ENCODE results near the gene REXO5. TPM values are rescaled to one million over a fixed set of nuclear protein-coding genes. Genes with fewer than 3 reads are reported as not detected.

The REXO5 gene
- total RNA-seq, 1 donor from 2014 or later, result 2.5 TPM

DNA sequence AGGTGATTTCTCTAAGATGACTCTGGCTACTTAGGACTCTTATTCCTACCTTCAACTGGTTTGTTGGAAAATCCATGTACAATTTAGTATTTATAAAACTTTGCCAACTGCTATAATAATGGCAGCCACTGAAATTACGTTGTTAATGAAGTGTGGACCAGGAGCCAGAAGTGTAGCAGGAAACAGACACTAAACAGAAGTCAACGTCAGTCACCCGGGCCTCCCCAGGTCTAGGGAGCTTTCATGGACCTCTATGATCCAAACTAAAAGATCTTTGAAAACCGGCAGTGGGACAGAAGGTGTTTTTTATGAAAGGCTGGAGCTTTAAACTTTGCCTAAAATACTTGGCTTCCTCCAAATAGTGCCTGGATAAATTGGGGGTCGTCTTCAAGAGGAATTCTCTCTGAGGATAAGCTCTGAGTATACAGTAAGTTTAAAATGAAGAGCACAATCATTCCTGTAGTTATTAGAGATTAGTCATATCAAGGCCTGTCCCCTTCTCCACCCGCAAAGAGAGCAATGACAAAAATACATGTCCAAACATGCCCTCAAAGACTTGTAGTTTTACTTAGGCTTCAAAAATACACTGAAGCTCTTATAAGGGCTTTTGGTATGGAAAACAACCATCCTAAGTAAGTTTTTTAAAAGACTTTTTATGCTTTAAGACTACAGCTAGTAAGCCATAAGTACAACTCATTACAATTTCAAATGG lies 59.2 kb downstream of the REXO5 start:
- H3K27ac Mint-ChIP-seq (ENCODE audit: unreplicated experiment), result peak overlapping the region; percentile 92

DNA sequence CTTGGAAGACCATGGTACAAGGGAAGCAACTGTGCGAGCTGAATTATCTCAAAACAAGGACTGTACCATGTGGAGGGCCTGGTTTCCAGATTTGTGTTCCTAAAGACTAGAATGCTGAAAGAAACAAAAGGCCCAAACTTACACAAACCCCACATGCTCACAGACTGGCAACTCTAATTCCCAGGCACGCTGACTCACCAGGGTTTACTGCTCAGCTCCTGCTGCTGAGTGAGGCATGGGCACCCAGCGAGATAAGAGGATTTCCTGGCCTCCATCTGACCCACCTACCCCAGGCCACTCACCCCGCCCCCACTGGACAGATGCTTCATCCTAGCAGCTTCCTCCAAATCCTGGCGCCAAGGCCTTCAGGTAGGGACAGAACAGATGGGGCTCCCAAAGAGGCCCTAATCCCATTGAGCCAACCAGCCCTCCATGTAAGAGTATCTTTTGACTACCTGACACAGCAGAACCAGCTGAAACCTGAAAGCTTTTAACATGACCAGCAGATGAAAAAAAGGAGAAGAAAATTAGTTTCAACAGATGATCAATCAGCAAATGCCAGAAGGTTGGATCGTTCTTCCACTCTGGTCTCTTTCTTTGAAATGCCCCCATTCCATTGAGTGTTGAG lies 59.9 kb downstream of the REXO5 start:
- Mint-ChIP-seq H3K4me1 (ENCODE audit: unreplicated experiment) (peaks cover 56% of the 10 kb centered on the region), H3K27ac (ENCODE audit: unreplicated experiment) (peak overlapping the region; percentile 92), H3K4me3 (ENCODE audit: unreplicated experiment) (no peak overlapping the region), H3K9me3 (ENCODE audit: unreplicated experiment) (no peaks in the 10 kb centered on the region), H3K36me3 (ENCODE audit: unreplicated experiment) (peaks cover 9% of the 10 kb centered on the region), H3K27me3 (ENCODE audit: unreplicated experiment) (no peaks in the 10 kb centered on the region)
- TF ChIP-seq, protein P1, sequence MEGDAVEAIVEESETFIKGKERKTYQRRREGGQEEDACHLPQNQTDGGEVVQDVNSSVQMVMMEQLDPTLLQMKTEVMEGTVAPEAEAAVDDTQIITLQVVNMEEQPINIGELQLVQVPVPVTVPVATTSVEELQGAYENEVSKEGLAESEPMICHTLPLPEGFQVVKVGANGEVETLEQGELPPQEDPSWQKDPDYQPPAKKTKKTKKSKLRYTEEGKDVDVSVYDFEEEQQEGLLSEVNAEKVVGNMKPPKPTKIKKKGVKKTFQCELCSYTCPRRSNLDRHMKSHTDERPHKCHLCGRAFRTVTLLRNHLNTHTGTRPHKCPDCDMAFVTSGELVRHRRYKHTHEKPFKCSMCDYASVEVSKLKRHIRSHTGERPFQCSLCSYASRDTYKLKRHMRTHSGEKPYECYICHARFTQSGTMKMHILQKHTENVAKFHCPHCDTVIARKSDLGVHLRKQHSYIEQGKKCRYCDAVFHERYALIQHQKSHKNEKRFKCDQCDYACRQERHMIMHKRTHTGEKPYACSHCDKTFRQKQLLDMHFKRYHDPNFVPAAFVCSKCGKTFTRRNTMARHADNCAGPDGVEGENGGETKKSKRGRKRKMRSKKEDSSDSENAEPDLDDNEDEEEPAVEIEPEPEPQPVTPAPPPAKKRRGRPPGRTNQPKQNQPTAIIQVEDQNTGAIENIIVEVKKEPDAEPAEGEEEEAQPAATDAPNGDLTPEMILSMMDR (IDR thresholded peaks at IDR 0.05), result no peak
- no peak for DNase-seq (ENCODE audit: extremely low spot score, unreplicated experiment)

More for the DNA sequence above, 59.2 kb downstream of the REXO5 start:
- Mint-ChIP-seq H3K27me3 (ENCODE audit: unreplicated experiment) (no peaks in the 10 kb centered on the region), H3K9me3 (ENCODE audit: unreplicated experiment) (no peaks in the 10 kb centered on the region), H3K36me3 (ENCODE audit: unreplicated experiment) (peaks cover 8% of the 10 kb centered on the region), H3K4me1 (ENCODE audit: unreplicated experiment) (peaks cover 50% of the 10 kb centered on the region), H3K4me3 (ENCODE audit: unreplicated experiment) (peak overlapping the region; percentile 15)
- TF ChIP-seq, protein P1 (IDR thresholded peaks at IDR 0.05), result no peak
- no peak for DNase-seq (ENCODE audit: extremely low spot score, unreplicated experiment)

- TF ChIP-seq, protein P1 (IDR thresholded peaks at IDR 0.05), result no peak
Observed at GRCh38 chr16:20866801-20867200, 60.5 kb downstream of the REXO5 start.

DNA sequence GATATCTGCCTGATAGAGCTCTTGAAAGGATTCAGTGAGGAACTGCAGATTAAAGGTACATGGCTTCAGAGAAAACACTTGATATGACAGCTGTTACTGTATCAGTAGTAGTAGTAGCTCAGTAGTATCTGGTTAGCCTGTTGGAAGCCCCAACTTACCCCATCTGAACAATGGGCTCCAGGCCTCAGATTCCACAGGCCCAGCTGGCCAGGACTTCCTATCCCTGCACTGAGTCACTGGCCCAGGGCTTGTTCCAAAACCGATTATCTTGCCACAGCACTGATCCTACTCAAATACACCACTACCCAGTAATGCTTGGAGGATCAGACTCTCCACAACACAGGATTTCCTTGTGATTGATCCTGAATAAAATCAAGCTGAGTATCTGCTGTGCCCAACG lies 61.3 kb downstream of the REXO5 start:
- TF ChIP-seq, protein P1 (IDR thresholded peaks at IDR 0.05), result no peak
- H3K27ac Mint-ChIP-seq (ENCODE audit: unreplicated experiment), result no peak overlapping the region
- no peak for DNase-seq (ENCODE audit: extremely low spot score, unreplicated experiment)
- H3K9me3 Mint-ChIP-seq (ENCODE audit: unreplicated experiment), result no peaks in the 10 kb centered on the region
- peaks cover 5% of the 10 kb centered on the region for H3K36me3 Mint-ChIP-seq (ENCODE audit: unreplicated experiment)
- peaks cover 64% of the 10 kb centered on the region for H3K4me1 Mint-ChIP-seq (ENCODE audit: unreplicated experiment)
- H3K27me3 Mint-ChIP-seq (ENCODE audit: unreplicated experiment), result no peaks in the 10 kb centered on the region
- no peak overlapping the region for H3K4me3 Mint-ChIP-seq (ENCODE audit: unreplicated experiment)

More at GRCh38 chr16:20866801-20867200, 60.5 kb downstream of the REXO5 start:
- DNase-seq (ENCODE audit: extremely low spot score, unreplicated experiment), result no peak
- H3K4me3 Mint-ChIP-seq (ENCODE audit: unreplicated experiment), result no peak overlapping the region
- no peaks in the 10 kb centered on the region for H3K9me3 Mint-ChIP-seq (ENCODE audit: unreplicated experiment)
- no peaks in the 10 kb centered on the region for H3K27me3 Mint-ChIP-seq (ENCODE audit: unreplicated experiment)
- H3K4me1 Mint-ChIP-seq (ENCODE audit: unreplicated experiment), result peaks cover 61% of the 10 kb centered on the region
- peaks cover 9% of the 10 kb centered on the region for H3K36me3 Mint-ChIP-seq (ENCODE audit: unreplicated experiment)
- H3K27ac Mint-ChIP-seq (ENCODE audit: unreplicated experiment), result peak overlapping the region; percentile 92

DNA sequence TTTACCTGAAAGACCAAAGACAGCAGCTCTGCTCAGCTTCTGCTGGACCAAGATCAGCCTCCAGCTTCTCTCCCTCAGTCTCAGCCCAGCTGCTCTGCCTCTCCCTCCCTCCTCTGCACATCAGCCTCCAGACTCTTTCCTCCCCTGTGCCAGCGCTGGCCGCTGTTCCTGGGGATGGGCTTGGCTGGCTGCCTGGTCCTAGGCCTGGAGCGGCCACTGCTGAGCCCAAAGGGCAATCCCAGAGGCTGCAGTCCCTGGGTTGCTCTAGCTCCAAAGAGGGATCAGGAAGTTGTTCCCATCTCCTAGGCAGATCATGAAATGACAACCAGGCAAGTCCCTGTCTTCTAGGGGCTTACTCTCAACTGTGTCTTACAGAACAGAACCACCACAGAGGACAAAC lies 62.6 kb downstream of the REXO5 start:
- H3K27me3 Mint-ChIP-seq (ENCODE audit: unreplicated experiment), result no peaks in the 10 kb centered on the region
- H3K27ac Mint-ChIP-seq (ENCODE audit: unreplicated experiment), result peak overlapping the region; percentile 67
- no peak overlapping the region for H3K4me3 Mint-ChIP-seq (ENCODE audit: unreplicated experiment)
- peaks cover 5% of the 10 kb centered on the region for H3K36me3 Mint-ChIP-seq (ENCODE audit: unreplicated experiment)
- H3K9me3 Mint-ChIP-seq (ENCODE audit: unreplicated experiment), result no peaks in the 10 kb centered on the region
- H3K4me1 Mint-ChIP-seq (ENCODE audit: unreplicated experiment), result peaks cover 63% of the 10 kb centered on the region
- DNase-seq (ENCODE audit: extremely low spot score, unreplicated experiment), result no peak
- TF ChIP-seq, protein P1 (IDR thresholded peaks at IDR 0.05), result no peak
